ENCODE data around the gene FILIP1L. TPM values are rescaled to one million over a fixed set of nuclear protein-coding genes. Genes with fewer than 3 reads are reported as not detected.

FILIP1L gene
- total RNA-seq, 2 experiments from 2014 or later = 0.10 to 0.17 TPM

GRCh38 chr3:100075851-100076730 lies 38.2 kb downstream of the FILIP1L start:
- Mint-ChIP-seq H3K9me3 (no peaks in the 10 kb centered on the region), H3K27ac (no peak overlapping the region), H3K4me3 (no peak overlapping the region), H3K4me1 (ENCODE audit: low read depth) (peaks cover 39% of the 10 kb centered on the region), H3K27me3 (no peaks in the 10 kb centered on the region), H3K36me3 (peaks cover 2% of the 10 kb centered on the region)
- POLR2A ChIA-PET = no interaction called here
- no peak for DNase-seq
- CTCF ChIA-PET = interaction anchor here (0.5 to 1.2 kb wide), 4 partner anchors 7 to 232 kb away, joined by 3 to 4 read pairs (median 4); no protein-coding TSS in a partner anchor
- intact Hi-C loops (cut with micrococcal nuclease) = no loop called here

- DNase-seq = no peak
- no peaks in the 10 kb centered on the region for H3K27me3 Mint-ChIP-seq
- H3K4me3 Mint-ChIP-seq = no peak overlapping the region
- CTCF ChIA-PET = interaction anchor here (0.6 kb wide), 1 partner anchor 179 kb away, joined by 3 read pairs; no protein-coding TSS in a partner anchor
- H3K27ac Mint-ChIP-seq = no peak overlapping the region
- peaks cover 2% of the 10 kb centered on the region for H3K36me3 Mint-ChIP-seq
- H3K4me1 Mint-ChIP-seq (ENCODE audit: low read depth) = peaks cover 39% of the 10 kb centered on the region
- POLR2A ChIA-PET = no interaction called here
- no peaks in the 10 kb centered on the region for H3K9me3 Mint-ChIP-seq
- intact Hi-C loops (cut with micrococcal nuclease) = no loop called here
Observed at GRCh38 chr3:100075196-100075595, 39.1 kb downstream of the FILIP1L start.

- H3K27ac Mint-ChIP-seq = peak overlapping the region; percentile 52
- ChIA-PET CTCF (interaction anchor here (0.6 to 7.3 kb wide), 3 partner anchors 182 to 529 kb away, joined by 3 to 98 read pairs (median 12); no protein-coding TSS in a partner anchor), POLR2A (interaction anchor here (0.7 kb wide), 2 partner anchors 62 to 214 kb away, joined by 4 read pairs; no protein-coding TSS in a partner anchor)
- H3K9me3 Mint-ChIP-seq = no peaks in the 10 kb centered on the region
- peak overlapping the region; percentile 27 for H3K4me3 Mint-ChIP-seq
- H3K36me3 Mint-ChIP-seq = peaks cover 2% of the 10 kb centered on the region
- intact Hi-C loops (cut with micrococcal nuclease) = loop anchor here (2.0 kb wide), 2 partner anchors 13 to 31 kb away; no protein-coding TSS in a partner anchor
- DNase-seq = peak; percentile 13
- H3K27me3 Mint-ChIP-seq = no peaks in the 10 kb centered on the region
- H3K4me1 Mint-ChIP-seq (ENCODE audit: low read depth) = peaks cover 42% of the 10 kb centered on the region
Observed at GRCh38 chr3:100073714-100074307, 40.5 kb downstream of the FILIP1L start.

GRCh38 chr3:100073049-100073713 lies 41.1 kb downstream of the FILIP1L start:
- intact Hi-C loops (cut with micrococcal nuclease) = loop anchor here (2.0 kb wide), 2 partner anchors 14 to 32 kb away; no protein-coding TSS in a partner anchor
- CTCF ChIA-PET = interaction anchor here (0.6 to 7.3 kb wide), 3 partner anchors 182 to 530 kb away, joined by 3 to 98 read pairs (median 12); no protein-coding TSS in a partner anchor
- POLR2A ChIA-PET = no interaction called here
- H3K27ac Mint-ChIP-seq = peak overlapping the region; percentile 52
- peaks cover 2% of the 10 kb centered on the region for H3K36me3 Mint-ChIP-seq
- peaks cover 44% of the 10 kb centered on the region for H3K4me1 Mint-ChIP-seq (ENCODE audit: low read depth)
- peak overlapping the region; percentile 27 for H3K4me3 Mint-ChIP-seq
- H3K9me3 Mint-ChIP-seq = no peaks in the 10 kb centered on the region
- no peaks in the 10 kb centered on the region for H3K27me3 Mint-ChIP-seq
- no peak for DNase-seq

GRCh38 chr3:100072326-100073048 lies 41.8 kb downstream of the FILIP1L start:
- Mint-ChIP-seq H3K27ac (peak overlapping the region; percentile 28), H3K27me3 (no peaks in the 10 kb centered on the region), H3K4me1 (ENCODE audit: low read depth) (peaks cover 44% of the 10 kb centered on the region), H3K9me3 (no peaks in the 10 kb centered on the region), H3K36me3 (peaks cover 2% of the 10 kb centered on the region), H3K4me3 (no peak overlapping the region)
- CTCF ChIA-PET = interaction anchor here (2.1 to 7.3 kb wide), 3 partner anchors 18 to 241 kb away, joined by 9 to 98 read pairs (median 12); no protein-coding TSS in a partner anchor
- DNase-seq = no peak
- POLR2A ChIA-PET = no interaction called here
- intact Hi-C loops (cut with micrococcal nuclease) = loop anchor here (2.0 kb wide), 2 partner anchors 14 to 32 kb away; no protein-coding TSS in a partner anchor

GRCh38 chr3:100069472-100069871 lies 44.8 kb downstream of the FILIP1L start:
- Mint-ChIP-seq H3K4me1 (ENCODE audit: low read depth) (peaks cover 31% of the 10 kb centered on the region), H3K36me3 (peaks cover 2% of the 10 kb centered on the region), H3K9me3 (no peaks in the 10 kb centered on the region), H3K4me3 (no peak overlapping the region), H3K27ac (no peak overlapping the region), H3K27me3 (no peaks in the 10 kb centered on the region)
- ChIA-PET POLR2A (no interaction called here), CTCF (interaction anchor here (0.8 to 7.3 kb wide), 27 partner anchors 7 to 266 kb away, joined by 3 to 98 read pairs (median 4); partner anchors contain the start of gene TBC1D23)
- DNase-seq = no peak
- intact Hi-C loops (cut with micrococcal nuclease) = loop anchor here (1.0 to 5.0 kb wide), 4 partner anchors 185 to 521 kb away; partner anchors contain the start of genes LNP1 and TOMM70

GRCh38 chr3:100068826-100069225 lies 45.5 kb downstream of the FILIP1L start:
- intact Hi-C loops (cut with micrococcal nuclease) = loop anchor here (1.0 to 5.0 kb wide), 4 partner anchors 185 to 522 kb away; partner anchors contain the start of genes LNP1 and TOMM70
- Mint-ChIP-seq H3K27ac (no peak overlapping the region), H3K27me3 (no peaks in the 10 kb centered on the region), H3K4me1 (ENCODE audit: low read depth) (peaks cover 26% of the 10 kb centered on the region), H3K36me3 (peaks cover 2% of the 10 kb centered on the region), H3K9me3 (no peaks in the 10 kb centered on the region), H3K4me3 (no peak overlapping the region)
- POLR2A ChIA-PET = no interaction called here
- DNase-seq = peak; percentile 84
- CTCF ChIA-PET = interaction anchor here (0.6 to 7.3 kb wide), 32 partner anchors 8 to 267 kb away, joined by 3 to 98 read pairs (median 4); partner anchors contain the start of gene TBC1D23

- peaks cover 14% of the 10 kb centered on the region for H3K4me1 Mint-ChIP-seq (ENCODE audit: low read depth)
- H3K9me3 Mint-ChIP-seq = no peaks in the 10 kb centered on the region
- intact Hi-C loops (cut with micrococcal nuclease) = loop anchor here (5.0 kb wide), 1 partner anchor 235 kb away; no protein-coding TSS in a partner anchor
- ChIA-PET CTCF (interaction anchor here (1.2 to 7.3 kb wide), 3 partner anchors 166 to 235 kb away, joined by 3 to 98 read pairs (median 25); no protein-coding TSS in a partner anchor), POLR2A (no interaction called here)
- peaks cover 2% of the 10 kb centered on the region for H3K36me3 Mint-ChIP-seq
- H3K4me3 Mint-ChIP-seq = no peak overlapping the region
- no peak overlapping the region for H3K27ac Mint-ChIP-seq
- DNase-seq = no peak
- no peaks in the 10 kb centered on the region for H3K27me3 Mint-ChIP-seq
Observed at GRCh38 chr3:100067589-100067988, 46.7 kb downstream of the FILIP1L start.

GRCh38 chr3:100063929-100064461 lies 50.3 kb downstream of the FILIP1L start:
- no peaks in the 10 kb centered on the region for H3K27me3 Mint-ChIP-seq
- intact Hi-C loops (cut with micrococcal nuclease) = no loop called here
- H3K9me3 Mint-ChIP-seq = no peaks in the 10 kb centered on the region
- H3K4me1 Mint-ChIP-seq (ENCODE audit: low read depth) = peaks cover 6% of the 10 kb centered on the region
- H3K36me3 Mint-ChIP-seq = peaks cover 2% of the 10 kb centered on the region
- no peak overlapping the region for H3K27ac Mint-ChIP-seq
- H3K4me3 Mint-ChIP-seq = no peak overlapping the region
- no peak for DNase-seq
- ChIA-PET POLR2A (no interaction called here), CTCF (interaction anchor here (1.5 to 1.7 kb wide), 2 partner anchors 190 to 193 kb away, joined by 3 to 7 read pairs; no protein-coding TSS in a partner anchor)

GRCh38 chr3:100062665-100063064 lies 51.6 kb downstream of the FILIP1L start:
- intact Hi-C loops (cut with micrococcal nuclease) = no loop called here
- Mint-ChIP-seq H3K36me3 (peaks cover 2% of the 10 kb centered on the region), H3K27ac (no peak overlapping the region), H3K9me3 (no peaks in the 10 kb centered on the region), H3K4me3 (no peak overlapping the region), H3K27me3 (no peaks in the 10 kb centered on the region), H3K4me1 (ENCODE audit: low read depth) (peaks cover 2% of the 10 kb centered on the region)
- CTCF ChIA-PET = interaction anchor here (1.0 to 1.5 kb wide), 2 partner anchors 191 to 194 kb away, joined by 3 to 4 read pairs; no protein-coding TSS in a partner anchor
- DNase-seq = no peak
- POLR2A ChIA-PET = no interaction called here

Data from activated CD4-positive, alpha-beta memory T cell treated with anti-CD3 and anti-CD28 coated beads for 36 hours (primary cell).